Panc1 (cell line): ENCODE data around the gene CBL. TPM values are rescaled to one million over a fixed set of nuclear protein-coding genes. Genes with fewer than 3 reads are reported as not detected.

Experiments used
- ATAC-seq: fragments of 200-7000 bp; cut with Tn5 transposase; 2 replicates; pipeline ENCODE4 v1.9.1; 2020; ENCODE audit warnings: mild to moderate bottlenecking, moderate library complexity
- BruUV-seq: library from RNA; stranded (reverse); fragments of 400-500 nt; replicated peaks from 2 replicates; lab custom pipeline; 2021; lab: Mats Ljungman, UMichigan
- CTCF ChIA-PET: fragments of 300-600 bp; sonication (Branson Sonifier 250); formaldehyde crosslinking; loops from one replicate; lab custom pipeline; 2022; ENCODE audit warnings: antibody characterized with exemption; lab: Charles Lee
- POLR2A ChIA-PET: fragments of 300-600 bp; sonication (Branson Sonifier 250); formaldehyde crosslinking; loops from one replicate; lab custom pipeline; 2022; ENCODE audit warnings: antibody characterized with exemption; lab: Charles Lee
- DNase-seq: peaks from one replicate; pipeline ENCODE4 v3.0.0-alpha.2; 2010; ENCODE audit warnings: low read depth, low spot score
- H3K27ac ChIP-seq: 2 replicates; pipeline ENCODE4 v1.5.1; 2011; ENCODE audit warnings: mild to moderate bottlenecking, low read length, inconsistent platforms
- H3K27me3 ChIP-seq: fragments of 200-500 bp; sonication (Bioruptor generic); 2 replicates; pipeline ENCODE4 v1.6.0; 2014; ENCODE audit warnings: low read length, inconsistent platforms; ENCODE audit not compliant: control insufficient read depth, insufficient read depth
- H3K36me3 ChIP-seq: fragments of 200-500 bp; sonication (Bioruptor generic); 2 replicates; pipeline ENCODE4 v1.5.1; 2014; ENCODE audit warnings: inconsistent platforms, mild to moderate bottlenecking, low read length, moderate library complexity; ENCODE audit not compliant: control insufficient read depth, insufficient read depth
- H3K4me1 ChIP-seq: 2 replicates; pipeline ENCODE4 v1.5.1; 2011; ENCODE audit warnings: inconsistent platforms, mild to moderate bottlenecking, low read length, moderate library complexity; ENCODE audit not compliant: control insufficient read depth, insufficient read depth
- H3K4me3 ChIP-seq, 2 experiments: 2 replicates each; pipeline ENCODE4 v1.5.1; 2011 to 2012; ENCODE audit warnings: low read depth in 2 of 2, low read length in 2 of 2, mild to moderate bottlenecking in 2 of 2, inconsistent platforms in 1 of 2, moderate library complexity in 1 of 2
- H3K9me3 ChIP-seq: fragments of 200-500 bp; sonication (Bioruptor generic); 2 replicates; pipeline ENCODE4 v1.5.1; 2014; ENCODE audit warnings: low read depth, mild to moderate bottlenecking, inconsistent platforms, low read length, moderate library complexity; ENCODE audit not compliant: control insufficient read depth, insufficient read depth
- CTCF ChIP-seq: fragments of 450-650 bp; IDR thresholded peaks from 2 replicates; pipeline ENCODE4 v1.5.1; 2017; ENCODE audit warnings: mild to moderate bottlenecking
- POLR2AphosphoS5 ChIP-seq: IDR thresholded peaks from 2 replicates; pipeline ENCODE4 v1.6.1; 2012; ENCODE audit warnings: mild to moderate bottlenecking, low read depth, low read length, moderate library complexity
- REST ChIP-seq, 2 experiments: IDR thresholded peaks; 2 replicates each; pipeline ENCODE4 v1.6.1; 2011 to 2012; ENCODE audit warnings: low read depth in 2 of 2, control low read depth in 1 of 2, low read length in 1 of 2, mild to moderate bottlenecking in 1 of 2, moderate library complexity in 1 of 2; ENCODE audit not compliant: insufficient read depth in 1 of 2
- SIN3A ChIP-seq: IDR thresholded peaks from 2 replicates; pipeline ENCODE4 v1.6.1; 2012; ENCODE audit warnings: low read depth, mild to moderate bottlenecking, low read length, moderate library complexity, borderline replicate concordance; ENCODE audit not compliant: insufficient read depth
- TCF7L2 ChIP-seq: IDR thresholded peaks from 2 replicates; pipeline ENCODE4 v1.6.1; 2011; ENCODE audit warnings: mild to moderate bottlenecking, low read depth, low read length, inconsistent platforms
- in situ Hi-C: cut with HindIII; loops from 2 replicates; pipeline ENCODE4 v1.10.0; 2016; ENCODE audit warnings: low sequenced_read_pairs, low pct_unique_long_range_greater_than_20kb
- intact Hi-C: fragments of 100-400 bp; cut with micrococcal nuclease; formaldehyde crosslinking; loops from one replicate; pipeline ENCODE4 v1.10.0; 2022; ENCODE audit not compliant: unreplicated experiment
- total RNA-seq: library from RNA; stranded (reverse); gene quantifications from one replicate; pipeline ENCODE4 v1.2.1, GENCODE V29; 2021; ENCODE audit not compliant: unreplicated experiment

The CBL gene
- total RNA-seq, 1 experiment from 2014 or later, result 69.9 TPM

GRCh38 chr11:119309953-119310681 lies 104.0 kb downstream of the CBL start:
- Histone ChIP-seq H3K4me1 (no peaks in the 10 kb centered on the region; the same call in 1 of the 2 replicates), H3K36me3 (peaks cover 8% of the 10 kb centered on the region), H3K27ac (no peak overlapping the region), H3K27me3 (no peaks in the 10 kb centered on the region), H3K9me3 (no peaks in the 10 kb centered on the region), H3K4me3 (no peak overlapping the region)
- DNase-seq (no peak), ATAC-seq (no peak; the same call in 1 of the 2 replicates)
- POLR2A ChIA-PET, result no interaction called here
- in situ Hi-C loops, result no loop called here
- no peak for TF ChIP-seq REST (IDR thresholded peaks at IDR 0.05; ENCODE audit: insufficient read depth in 1 of 2, low read depth in 2 of 2, low read length in 1 of 2)
- no peak for TF ChIP-seq TCF7L2
- no peak for TF ChIP-seq SIN3A
- TF ChIP-seq CTCF, result no peak
- TF ChIP-seq POLR2AphosphoS5, result no peak
- CTCF ChIA-PET, result interaction anchor here (1.1 kb wide), 1 partner anchor 13 kb away, joined by 3 read pairs; no protein-coding TSS in a partner anchor
- intact Hi-C loops, result no loop called here
- no TSS peak for BruUV-seq

- POLR2A ChIA-PET, result no interaction called here
- intact Hi-C loops, result no loop called here
- no peak for DNase-seq
- no TSS peak for BruUV-seq
- TF ChIP-seq SIN3A (no peak), POLR2AphosphoS5 (no peak), REST (IDR thresholded peaks at IDR 0.05; ENCODE audit: insufficient read depth in 1 of 2, low read depth in 2 of 2, low read length in 1 of 2) (no peak), CTCF (no peak), TCF7L2 (no peak)
- Histone ChIP-seq H3K4me1 (peaks cover 5% of the 10 kb centered on the region), H3K27ac (no peak overlapping the region), H3K9me3 (no peaks in the 10 kb centered on the region), H3K27me3 (no peaks in the 10 kb centered on the region), H3K4me3 (no peak overlapping the region), H3K36me3 (peaks cover 8% of the 10 kb centered on the region)
- ATAC-seq, result no peak
- CTCF ChIA-PET, result no interaction called here
- in situ Hi-C loops, result no loop called here
Observed at GRCh38 chr11:119310682-119311052, 104.5 kb downstream of the CBL start.
